Adrenal gland (tissue), 12 donors: Measurements from ENCODE around the gene YPEL5. TPM values are rescaled to one million over a fixed set of nuclear protein-coding genes. Genes with fewer than 3 reads are reported as not detected.

Source experiments
- DNase-seq, 7 donors: peaks; one replicate each; pipeline ENCODE4 v3.0.0-alpha.2; 2019 to 2020
- H3K27ac ChIP-seq, 5 donors: fragments of 200-600 bp; sonication (generic) in 4 of 5; 1 replicate in 3 of 5; 2 replicates in 2 of 5; pipeline versions ENCODE4 v1.5.1 to v1.8.0; 2016 to 2020; ENCODE audit warnings: mild to moderate bottlenecking in 1 of 5
- H3K27me3 ChIP-seq: fragments of 200-600 bp; 2 replicates; pipeline ENCODE4 v1.8.0; 2021
- H3K36me3 ChIP-seq, 2 donors: fragments of 200-600 bp; replicated peaks in 1 of 2; 1 replicate in 1 of 2; 2 replicates in 1 of 2; pipeline versions ENCODE4 v1.5.1 to v1.8.0; 2018 to 2022
- H3K4me1 ChIP-seq, 2 donors: fragments of 200-600 bp; replicated peaks in 1 of 2; 1 replicate in 1 of 2; 2 replicates in 1 of 2; pipeline versions ENCODE4 v1.5.1 to v1.8.0; 2018 to 2021
- H3K4me3 ChIP-seq, 4 donors: fragments of 200-600 bp; sonication (generic) in 3 of 4; one replicate each; pipeline ENCODE4 v1.5.1; 2016 to 2018
- H3K9me3 ChIP-seq, 3 donors: fragments of 200-600 bp; sonication (generic) in 1 of 3; replicated peaks in 1 of 3; 1 replicate in 2 of 3; 2 replicates in 1 of 3; pipeline versions ENCODE4 v1.5.1 to v1.8.0; 2016 to 2021
- CTCF ChIP-seq, 6 experiments: fragments of 450-650 bp in 4 of 6; fragments of 200-600 bp in 2 of 6; sonication (generic) in 1 of 6; IDR thresholded peaks; 1 replicate in 5 of 6; 2 replicates in 1 of 6; pipeline versions ENCODE4 v1.5.1 to v1.8.0; 2016 to 2021; ENCODE audit warnings: antibody characterized with exemption in 6 of 6, mild to moderate bottlenecking in 2 of 6, moderate library complexity in 1 of 6
- POLR2A ChIP-seq, 2 donors: fragments of 450-650 bp; IDR thresholded peaks; one replicate each; pipeline ENCODE4 v1.6.1; 2017; ENCODE audit warnings: antibody characterized with exemption in 2 of 2, mild to moderate bottlenecking in 2 of 2, moderate library complexity in 1 of 2
- WGBS, 4 donors: extraction: QIAGEN DNeasy Blood & Tissue Kit in 2 of 4; methylation state at CpG; one replicate each; pipeline versions ENCODE4 v1.1.5 to v1.1.7; 2013 to 2017; 5-methylcytosine and 5-hydroxymethylcytosine counted together
- intact Hi-C, 2 donors: fragments of 100-400 bp; cut with DNase I; formaldehyde crosslinking; loops; one replicate each; pipeline versions ENCODE4 v1.14.1 to v1.15.0; 2022 to 2023
- polyA plus RNA-seq, 3 donors: library from polyadenylated mRNA; stranded (reverse); fragments of 200-250 nt in 2 of 3; fragments of 350-450 nt in 1 of 3; fragmentation: Illumina TruSeq in 1 of 3; extraction: RNeasy Lipid Tissue Mini Kit (QIAGEN cat#74804) in 1 of 3; gene quantifications; one replicate each; pipeline ENCODE4 v1.2.3, GENCODE V29; 2013 to 2014
- total RNA-seq, 9 donors: library from RNA; depleted of rRNA in 4 of 9; stranded (reverse); fragments of >200 nt in 4 of 9; fragments of 120-200 nt in 1 of 9; fragmentation: NEBNext Ultra II Directional in 1 of 9; extraction: Animal tissue kit (Norgen Biotek cat#: 25700) in 1 of 9; gene quantifications; one replicate each; pipeline versions ENCODE4 v1.1.0 to v1.2.4, GENCODE V29; 2013 to 2023
- donor health status: healthy with polysubstance abuse.
- donor health status: Bipolar disorder and iron deficiency.
- donor health status: DM: yes; HTN: yes; CAD: no.
- donor health status: DM: no; HTN: no; CAD: no.
- donor health status: DM: no; HTN: no; CAD: no.
- donor health status: DM: yes; HTN: yes; CAD: no.

YPEL5 gene
- total and polyA plus RNA-seq, 12 donors = 58.5 to 135 (median 84.2) TPM

GRCh38 chr2:30179536-30179935, 32.7 kb downstream of the YPEL5 start:
- peak in 1 of 7 donors; percentile 33 for DNase-seq
- Histone ChIP-seq H3K27me3 (no peaks in the 10 kb centered on the region), H3K9me3 (no peaks in the 10 kb centered on the region), H3K4me1 (peaks cover 10 to 27% of the 10 kb centered on the region in 2 donors), H3K4me3 (no peak overlapping the region), H3K36me3 (no peaks in the 10 kb centered on the region), H3K27ac (peak overlapping the region in 2 of 5 donors; percentile 76 to 88)
- WGBS, 4 donors = 89 to 100% (median 96%) methylated on average over 2 of the region's 2 CpGs
- TF ChIP-seq POLR2A (IDR thresholded peaks at IDR 0.05) = no peak
- TF ChIP-seq CTCF (IDR thresholded peaks at IDR 0.05) = no peak
- intact Hi-C loops = no loop called here

- DNase-seq = peak in 4 of 7 donors; percentile 18 to 61 (median 50)
- intact Hi-C loops = no loop called here
- Histone ChIP-seq H3K36me3 (no peaks in the 10 kb centered on the region), H3K27me3 (no peaks in the 10 kb centered on the region), H3K27ac (no peak overlapping the region), H3K4me3 (no peak overlapping the region), H3K4me1 (peaks cover 10 to 27% of the 10 kb centered on the region in 2 donors), H3K9me3 (no peaks in the 10 kb centered on the region)
- TF ChIP-seq POLR2A (IDR thresholded peaks at IDR 0.05) (no peak), CTCF (IDR thresholded peaks at IDR 0.05) (no peak)
- 35 to 85% (median 57%) methylated on average over 3 of the region's 3 CpGs for WGBS, 4 donors
Measured at GRCh38 chr2:30180226-30180625, 33.4 kb downstream of the YPEL5 start.

- H3K9me3 ChIP-seq = no peaks in the 10 kb centered on the region
- no peaks in the 10 kb centered on the region for H3K27me3 ChIP-seq
- H3K27ac ChIP-seq = no peak overlapping the region
- WGBS, 4 donors = 84 to 93% (median 89%) methylated on average over 7 of the region's 7 CpGs
- no peak for DNase-seq
- no peaks in the 10 kb centered on the region for H3K36me3 ChIP-seq
- H3K4me1 ChIP-seq = peaks cover 10 to 27% of the 10 kb centered on the region in 2 donors
- TF ChIP-seq CTCF (IDR thresholded peaks at IDR 0.05) (no peak), POLR2A (IDR thresholded peaks at IDR 0.05) (no peak)
- intact Hi-C loops = no loop called here
- no peak overlapping the region for H3K4me3 ChIP-seq
Measured at GRCh38 chr2:30181176-30181575, 34.4 kb downstream of the YPEL5 start.

- Histone ChIP-seq H3K27me3 (no peaks in the 10 kb centered on the region), H3K9me3 (no peaks in the 10 kb centered on the region), H3K27ac (no peak overlapping the region), H3K4me1 (peaks cover 1 to 10% of the 10 kb centered on the region in 2 donors), H3K4me3 (no peak overlapping the region), H3K36me3 (no peaks in the 10 kb centered on the region)
- TF ChIP-seq POLR2A (IDR thresholded peaks at IDR 0.05) = no peak
- no peak for TF ChIP-seq CTCF (IDR thresholded peaks at IDR 0.05)
- intact Hi-C loops = no loop called here
- 85 to 91% (median 89%) methylated on average over 5 of the region's 5 CpGs for WGBS, 4 donors
- no peak for DNase-seq
Measured at GRCh38 chr2:30184035-30184434, 37.2 kb downstream of the YPEL5 start.
